KMS-11 (cell line): ENCODE results near the gene COL13A1.

Experiments
- H2AFZ ChIP-seq: fragments of 200-600 bp; sonication (generic); 2 replicates; pipeline ENCODE4 v1.6.1; 2016; ENCODE audit warnings: antibody characterized with exemption, mixed run types, low read depth
- H3K27ac ChIP-seq: fragments of 200-600 bp; sonication (generic); 2 replicates; pipeline ENCODE4 v1.6.1; 2016; ENCODE audit warnings: mild to moderate bottlenecking, mixed run types
- H3K27me3 ChIP-seq: fragments of 200-600 bp; sonication (generic); 2 replicates; pipeline ENCODE4 v1.6.1; 2017; ENCODE audit warnings: mild to moderate bottlenecking, low read depth, mixed run types, moderate library complexity; ENCODE audit not compliant: insufficient read depth
- H3K36me3 ChIP-seq: fragments of 200-600 bp; sonication (generic); 2 replicates; pipeline ENCODE4 v1.6.1; 2017; ENCODE audit warnings: mild to moderate bottlenecking, mixed run types; ENCODE audit not compliant: insufficient read depth
- H3K4me1 ChIP-seq: fragments of 200-600 bp; sonication (generic); 2 replicates; pipeline ENCODE4 v1.6.1; 2016; ENCODE audit warnings: mild to moderate bottlenecking, low read depth, mixed run types; ENCODE audit not compliant: poor library complexity, severe bottlenecking
- H3K4me2 ChIP-seq: fragments of 200-600 bp; sonication (generic); 2 replicates; pipeline ENCODE4 v1.7.0; 2016; ENCODE audit warnings: mild to moderate bottlenecking, mixed run types
- H3K4me3 ChIP-seq: fragments of 200-600 bp; sonication (generic); IDR thresholded peaks from 2 replicates; pipeline ENCODE4 v1.6.1; 2017; ENCODE audit warnings: low read depth, low read length, mixed read lengths; ENCODE audit not compliant: insufficient read depth
- H3K79me2 ChIP-seq: fragments of 200-600 bp; sonication (generic); 2 replicates; pipeline ENCODE4 v1.6.1; 2016; ENCODE audit warnings: low read depth, mixed run types; ENCODE audit not compliant: insufficient read depth
- H3K9ac ChIP-seq: fragments of 200-600 bp; sonication (generic); 2 replicates; pipeline ENCODE4 v1.6.1; 2016; ENCODE audit warnings: mild to moderate bottlenecking, mixed run types
- H4K20me1 ChIP-seq: fragments of 200-600 bp; sonication (generic); 2 replicates; pipeline ENCODE4 v1.6.1; 2016; ENCODE audit warnings: mild to moderate bottlenecking, mixed run types; ENCODE audit not compliant: insufficient read depth
- TF ChIP-seq, protein P1 (sequence below): fragments of 200-600 bp; sonication (generic); conservative IDR thresholded peaks from 2 replicates; pipeline ENCODE4 v1.6.1; 2017; ENCODE audit warnings: low read depth, mild to moderate bottlenecking, antibody characterized with exemption, low read length, moderate library complexity, mixed read lengths

COL13A1 gene

DNA sequence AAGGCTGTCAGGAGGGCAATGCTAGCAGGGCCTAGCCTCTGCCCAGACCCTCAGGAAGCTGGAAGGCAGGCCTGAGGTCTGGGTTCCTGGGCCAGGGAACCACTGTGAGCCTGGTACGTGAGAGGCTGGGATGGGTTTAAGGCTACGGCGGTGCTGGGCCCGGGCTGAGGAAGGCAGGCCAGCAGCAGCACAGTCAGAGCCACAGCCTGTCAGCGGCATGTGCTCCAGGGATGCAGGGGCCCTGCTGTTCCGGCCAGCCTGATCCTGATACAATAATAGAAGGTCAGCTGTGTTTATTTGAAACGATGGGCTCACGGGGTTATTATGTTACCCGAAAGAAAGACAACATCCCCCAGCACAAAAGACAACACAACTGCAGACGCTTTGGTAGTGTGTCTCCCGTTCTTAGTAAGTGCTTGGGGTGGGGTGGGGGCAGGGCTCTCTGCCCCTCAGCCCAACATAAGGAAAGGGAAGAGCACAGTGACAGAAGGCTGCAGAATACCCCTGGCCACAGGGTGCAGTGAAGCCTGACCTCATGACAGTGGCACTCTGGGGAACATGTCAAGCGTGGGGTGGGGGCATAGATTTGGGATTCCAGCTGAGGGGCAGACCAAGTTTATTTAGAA is 95.0 kb downstream of the COL13A1 start:
- H3K27ac ChIP-seq, result no peak overlapping the region
- H3K9ac ChIP-seq, result no peak overlapping the region
- no peaks in the 10 kb centered on the region for H3K79me2 ChIP-seq
- no peaks in the 10 kb centered on the region for H3K4me1 ChIP-seq
- no peaks in the 10 kb centered on the region for H4K20me1 ChIP-seq
- H2AFZ ChIP-seq, result no peak overlapping the region
- no peak overlapping the region for H3K4me3 ChIP-seq
- no peak overlapping the region for H3K4me2 ChIP-seq
- H3K36me3 ChIP-seq, result no peaks in the 10 kb centered on the region
- TF ChIP-seq, protein P1, sequence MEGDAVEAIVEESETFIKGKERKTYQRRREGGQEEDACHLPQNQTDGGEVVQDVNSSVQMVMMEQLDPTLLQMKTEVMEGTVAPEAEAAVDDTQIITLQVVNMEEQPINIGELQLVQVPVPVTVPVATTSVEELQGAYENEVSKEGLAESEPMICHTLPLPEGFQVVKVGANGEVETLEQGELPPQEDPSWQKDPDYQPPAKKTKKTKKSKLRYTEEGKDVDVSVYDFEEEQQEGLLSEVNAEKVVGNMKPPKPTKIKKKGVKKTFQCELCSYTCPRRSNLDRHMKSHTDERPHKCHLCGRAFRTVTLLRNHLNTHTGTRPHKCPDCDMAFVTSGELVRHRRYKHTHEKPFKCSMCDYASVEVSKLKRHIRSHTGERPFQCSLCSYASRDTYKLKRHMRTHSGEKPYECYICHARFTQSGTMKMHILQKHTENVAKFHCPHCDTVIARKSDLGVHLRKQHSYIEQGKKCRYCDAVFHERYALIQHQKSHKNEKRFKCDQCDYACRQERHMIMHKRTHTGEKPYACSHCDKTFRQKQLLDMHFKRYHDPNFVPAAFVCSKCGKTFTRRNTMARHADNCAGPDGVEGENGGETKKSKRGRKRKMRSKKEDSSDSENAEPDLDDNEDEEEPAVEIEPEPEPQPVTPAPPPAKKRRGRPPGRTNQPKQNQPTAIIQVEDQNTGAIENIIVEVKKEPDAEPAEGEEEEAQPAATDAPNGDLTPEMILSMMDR, result no peak
- H3K27me3 ChIP-seq, result peaks cover 54% of the 10 kb centered on the region

DNA sequence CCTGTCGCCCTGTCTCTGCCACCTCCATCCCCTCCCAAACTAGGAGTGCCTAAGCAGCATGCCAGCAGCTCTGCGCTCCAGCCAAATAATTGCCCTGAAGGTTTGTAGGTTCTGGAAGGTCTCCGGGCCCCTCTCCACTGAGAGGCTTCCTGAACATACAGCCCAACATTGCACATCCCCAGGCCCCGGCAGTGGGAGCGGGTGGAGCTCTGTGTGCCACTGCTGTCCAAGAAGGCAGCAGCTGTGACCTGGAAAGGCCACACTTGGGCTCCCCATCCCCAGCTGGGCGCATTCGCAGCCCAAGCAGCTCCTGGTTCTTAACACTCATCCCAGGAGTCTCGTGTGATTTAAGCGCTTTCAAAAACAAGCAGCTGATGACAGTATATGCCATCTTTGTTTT is 95.7 kb downstream of the COL13A1 start:
- Histone ChIP-seq H3K4me1 (no peaks in the 10 kb centered on the region), H4K20me1 (no peaks in the 10 kb centered on the region), H3K9ac (no peak overlapping the region), H2AFZ (no peak overlapping the region), H3K36me3 (no peaks in the 10 kb centered on the region), H3K79me2 (no peaks in the 10 kb centered on the region), H3K27me3 (peaks cover 48% of the 10 kb centered on the region), H3K4me3 (no peak overlapping the region), H3K4me2 (no peak overlapping the region), H3K27ac (no peak overlapping the region)
- TF ChIP-seq, protein P1, result no peak

DNA sequence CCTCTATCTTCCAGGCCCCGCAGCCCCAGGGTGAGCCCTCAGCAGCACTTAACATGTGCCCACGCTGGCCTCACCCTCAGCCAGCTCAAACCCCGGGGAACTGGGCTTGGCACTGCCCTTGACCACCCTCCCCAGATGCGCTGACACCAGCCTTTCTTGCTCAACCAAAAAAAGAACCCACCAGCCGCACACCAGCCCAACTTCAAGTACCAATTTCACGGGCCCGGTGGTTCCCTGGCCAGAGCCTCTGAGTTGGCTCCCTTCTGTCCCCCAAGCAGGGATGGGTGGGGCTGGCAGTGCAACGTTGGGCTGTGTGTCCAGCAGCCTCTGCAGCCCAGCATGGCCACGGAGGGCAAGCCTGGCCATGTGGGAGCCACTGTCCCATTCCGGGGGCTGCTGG is 96.3 kb downstream of the COL13A1 start:
- Histone ChIP-seq H3K36me3 (no peaks in the 10 kb centered on the region), H3K79me2 (no peaks in the 10 kb centered on the region), H3K27me3 (peaks cover 43% of the 10 kb centered on the region), H4K20me1 (no peaks in the 10 kb centered on the region), H3K4me3 (no peak overlapping the region), H3K9ac (no peak overlapping the region), H2AFZ (no peak overlapping the region), H3K4me2 (no peak overlapping the region), H3K4me1 (no peaks in the 10 kb centered on the region), H3K27ac (no peak overlapping the region)
- TF ChIP-seq, protein P1, result no peak

DNA sequence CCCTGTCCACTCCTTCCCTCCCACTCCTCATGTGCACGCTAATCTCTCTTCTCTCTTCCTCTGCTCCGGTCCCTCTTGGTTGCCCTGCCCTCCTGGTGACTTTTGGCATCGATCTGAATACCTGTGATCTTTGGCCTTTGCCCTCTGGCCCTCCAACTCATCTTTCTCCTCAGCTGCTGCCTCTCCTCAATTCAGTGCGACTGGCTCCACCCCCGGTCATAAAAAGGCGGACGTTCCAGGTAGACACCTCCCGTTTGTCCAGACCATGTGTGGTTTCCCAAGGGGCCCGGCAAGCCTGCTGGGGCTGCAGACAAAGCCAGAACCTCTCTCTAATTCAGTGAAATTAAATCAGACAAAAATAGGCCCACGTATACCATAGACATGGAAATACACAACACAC is 96.8 kb downstream of the COL13A1 start:
- TF ChIP-seq, protein P1, result no peak
- no peaks in the 10 kb centered on the region for H3K4me1 ChIP-seq
- H4K20me1 ChIP-seq, result no peaks in the 10 kb centered on the region
- peaks cover 43% of the 10 kb centered on the region for H3K27me3 ChIP-seq
- no peak overlapping the region for H3K27ac ChIP-seq
- H3K4me3 ChIP-seq, result no peak overlapping the region
- H2AFZ ChIP-seq, result no peak overlapping the region
- no peaks in the 10 kb centered on the region for H3K36me3 ChIP-seq
- H3K4me2 ChIP-seq, result no peak overlapping the region
- H3K9ac ChIP-seq, result no peak overlapping the region
- no peaks in the 10 kb centered on the region for H3K79me2 ChIP-seq
